Thyroid gland (tissue), 4 donors: Measurements from ENCODE around the gene IL22RA1. TPM values are rescaled to one million over a fixed set of nuclear protein-coding genes. Genes with fewer than 3 reads are reported as not detected.

ENCODE experiments used
- DNase-seq, 2 donors: peaks; one replicate each; pipeline ENCODE4 v3.0.0-alpha.2; 2019
- H3K27ac ChIP-seq, 3 donors: fragments of 200-600 bp; sonication (generic); 1 replicate in 2 of 3; 2 replicates in 1 of 3; pipeline ENCODE4 v1.5.1; 2016 to 2019; ENCODE audit warnings: mild to moderate bottlenecking in 1 of 3, moderate library complexity in 1 of 3
- H3K27me3 ChIP-seq: fragments of 200-600 bp; sonication (generic); one replicate; pipeline ENCODE4 v1.5.1; 2019
- H3K36me3 ChIP-seq, 2 donors: fragments of 200-600 bp; sonication (generic); one replicate each; pipeline ENCODE4 v1.5.1; 2016 to 2019
- H3K4me1 ChIP-seq, 2 donors: fragments of 200-600 bp; sonication (generic); one replicate each; pipeline ENCODE4 v1.5.1; 2017 to 2019
- H3K4me3 ChIP-seq, 3 donors: fragments of 200-600 bp; sonication (generic); replicated peaks in 1 of 3; 1 replicate in 2 of 3; 2 replicates in 1 of 3; pipeline ENCODE4 v1.5.1; 2016; ENCODE audit warnings: mild to moderate bottlenecking in 1 of 3
- H3K9me3 ChIP-seq: fragments of 200-600 bp; sonication (generic); one replicate; pipeline ENCODE4 v1.5.1; 2017
- CTCF ChIP-seq, 6 experiments: fragments of 200-600 bp in 3 of 6; fragments of 450-650 bp in 3 of 6; sonication (generic) in 3 of 6; IDR thresholded peaks; one replicate each; pipeline ENCODE4 v1.5.1; 2016 to 2019; ENCODE audit warnings: antibody characterized with exemption in 6 of 6, mild to moderate bottlenecking in 2 of 6, inconsistent platforms in 1 of 6, moderate library complexity in 1 of 6
- POLR2A ChIP-seq, 2 donors: fragments of 450-650 bp; IDR thresholded peaks; one replicate each; pipeline ENCODE4 v1.6.1; 2017; ENCODE audit warnings: antibody characterized with exemption in 2 of 2, mild to moderate bottlenecking in 2 of 2, moderate library complexity in 1 of 2
- WGBS, 2 donors: methylation state at CpG; one replicate each; pipeline ENCODE4 v1.1.5; 2017; 5-methylcytosine and 5-hydroxymethylcytosine counted together
- intact Hi-C: fragments of 100-400 bp; cut with DNase I; formaldehyde crosslinking; loops from one replicate; pipeline ENCODE4 v1.15.1; 2023
- total RNA-seq, 4 donors: library from RNA; depleted of rRNA; stranded (reverse); fragments of >200 nt; gene quantifications; one replicate each; pipeline ENCODE4 v1.2.3, GENCODE V29; 2016

The IL22RA1 gene
- total RNA-seq, 4 donors from 2014 or later: 1.1 TPM; not detected in 3

DNA sequence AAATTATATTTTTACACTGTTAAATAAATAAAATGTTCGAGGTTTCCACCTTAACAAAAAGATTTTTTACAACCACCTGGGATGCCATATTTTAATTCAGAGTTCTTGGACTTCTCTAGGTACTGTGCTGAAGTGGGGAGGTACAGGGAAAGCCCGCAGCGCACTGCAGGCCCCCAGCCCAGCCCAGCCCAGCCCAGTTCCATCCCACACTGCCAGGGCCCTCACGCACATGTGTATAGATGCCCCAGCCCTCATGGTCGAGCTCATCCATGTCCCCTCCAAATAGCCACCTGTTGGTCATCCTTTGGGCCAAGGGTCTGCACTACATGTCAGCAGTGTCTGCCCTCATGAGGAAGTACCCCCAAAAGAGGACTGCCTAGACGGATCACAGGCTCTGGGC, 19.3 kb downstream of the IL22RA1 start:
- Histone ChIP-seq H3K4me1 (peaks cover 17 to 18% of the 10 kb centered on the region in 2 donors), H3K9me3 (no peaks in the 10 kb centered on the region), H3K27me3 (no peaks in the 10 kb centered on the region), H3K4me3 (no peak overlapping the region), H3K36me3 (no peaks in the 10 kb centered on the region), H3K27ac (no peak overlapping the region)
- TF ChIP-seq CTCF (IDR thresholded peaks at IDR 0.05) (no peak), POLR2A (IDR thresholded peaks at IDR 0.05) (no peak)
- WGBS, 2 donors: 84 to 87% methylated on average over 6 of the region's 6 CpGs
- intact Hi-C loops: no loop called here
- no peak for DNase-seq

DNA sequence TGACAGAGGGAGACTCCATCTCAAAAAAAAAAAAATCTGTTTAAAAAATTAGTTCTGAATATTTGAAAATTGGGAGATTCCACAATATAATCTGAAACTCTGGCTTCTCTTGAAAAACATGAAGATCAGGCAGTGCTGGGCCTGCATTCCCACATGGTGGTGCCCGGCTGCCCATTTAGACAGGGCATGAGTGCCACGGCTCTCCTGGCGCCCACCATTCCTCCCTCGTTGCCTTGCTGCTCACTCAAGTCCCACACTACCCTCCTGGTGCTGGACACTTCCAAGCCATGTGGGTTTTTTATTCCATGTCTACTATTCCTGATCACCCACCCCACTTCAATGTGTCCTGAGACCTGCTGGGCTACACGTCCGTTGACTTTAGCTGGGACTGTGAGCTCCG, 20.2 kb downstream of the IL22RA1 start:
- 84 to 95% methylated on average over 7 of the region's 7 CpGs for WGBS, 2 donors
- H3K27ac ChIP-seq: no peak overlapping the region
- H3K4me1 ChIP-seq: peaks cover 17 to 18% of the 10 kb centered on the region in 2 donors
- H3K27me3 ChIP-seq: no peaks in the 10 kb centered on the region
- H3K9me3 ChIP-seq: no peaks in the 10 kb centered on the region
- no peak for DNase-seq
- no peak overlapping the region for H3K4me3 ChIP-seq
- intact Hi-C loops: no loop called here
- H3K36me3 ChIP-seq: no peaks in the 10 kb centered on the region
- TF ChIP-seq CTCF (IDR thresholded peaks at IDR 0.05): no peak
- TF ChIP-seq POLR2A (IDR thresholded peaks at IDR 0.05): no peak

GRCh38 chr1:24121406-24121805, 21.5 kb downstream of the IL22RA1 start:
- no peaks in the 10 kb centered on the region for H3K27me3 ChIP-seq
- H3K27ac ChIP-seq: peak overlapping the region in 2 of 3 donors; percentile 15 to 49
- WGBS, 2 donors: 84 to 87% methylated on average over 13 to 14 of the region's 14 CpGs

DNA sequence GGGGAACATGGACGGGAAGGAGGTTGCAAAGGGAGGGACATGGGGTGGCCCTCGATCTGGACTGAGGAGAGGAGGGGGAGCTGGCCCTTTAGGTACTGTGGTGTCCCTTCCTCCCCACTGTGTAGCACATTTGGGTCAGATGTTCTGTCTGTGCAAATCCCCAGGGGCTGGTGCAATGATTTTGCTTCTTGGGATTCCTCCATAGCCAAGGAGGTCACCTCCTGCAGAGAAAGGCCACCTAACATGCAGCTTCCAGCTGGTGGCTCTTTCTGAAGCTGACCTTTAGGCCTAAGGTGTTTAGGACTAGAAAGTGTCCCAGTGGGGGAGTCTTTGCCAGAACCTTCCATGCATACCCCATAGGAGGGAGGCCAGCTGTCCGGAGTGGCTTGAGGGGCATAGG, 22.0 kb downstream of the IL22RA1 start:
- TF ChIP-seq POLR2A (IDR thresholded peaks at IDR 0.05): no peak
- TF ChIP-seq CTCF (IDR thresholded peaks at IDR 0.05): no peak
- DNase-seq: no peak
- H3K9me3 ChIP-seq: no peaks in the 10 kb centered on the region
- intact Hi-C loops: no loop called here
- no peaks in the 10 kb centered on the region for H3K27me3 ChIP-seq
- peak overlapping the region; percentile 36 to 84 (median 49) for H3K27ac ChIP-seq
- WGBS, 2 donors: 64 to 100% methylated on average over 1 to 3 of the region's 3 CpGs
- no peak overlapping the region for H3K4me3 ChIP-seq
- no peaks in the 10 kb centered on the region for H3K36me3 ChIP-seq
- peaks cover 17 to 18% of the 10 kb centered on the region in 2 donors for H3K4me1 ChIP-seq

More at GRCh38 chr1:24121406-24121805, 21.5 kb downstream of the IL22RA1 start:
- TF ChIP-seq POLR2A (IDR thresholded peaks at IDR 0.05) (no peak), CTCF (IDR thresholded peaks at IDR 0.05) (no peak)
- Histone ChIP-seq H3K4me1 (peaks cover 17 to 18% of the 10 kb centered on the region in 2 donors), H3K36me3 (no peaks in the 10 kb centered on the region), H3K9me3 (no peaks in the 10 kb centered on the region), H3K4me3 (no peak overlapping the region)
- intact Hi-C loops: no loop called here
- no peak for DNase-seq

DNA sequence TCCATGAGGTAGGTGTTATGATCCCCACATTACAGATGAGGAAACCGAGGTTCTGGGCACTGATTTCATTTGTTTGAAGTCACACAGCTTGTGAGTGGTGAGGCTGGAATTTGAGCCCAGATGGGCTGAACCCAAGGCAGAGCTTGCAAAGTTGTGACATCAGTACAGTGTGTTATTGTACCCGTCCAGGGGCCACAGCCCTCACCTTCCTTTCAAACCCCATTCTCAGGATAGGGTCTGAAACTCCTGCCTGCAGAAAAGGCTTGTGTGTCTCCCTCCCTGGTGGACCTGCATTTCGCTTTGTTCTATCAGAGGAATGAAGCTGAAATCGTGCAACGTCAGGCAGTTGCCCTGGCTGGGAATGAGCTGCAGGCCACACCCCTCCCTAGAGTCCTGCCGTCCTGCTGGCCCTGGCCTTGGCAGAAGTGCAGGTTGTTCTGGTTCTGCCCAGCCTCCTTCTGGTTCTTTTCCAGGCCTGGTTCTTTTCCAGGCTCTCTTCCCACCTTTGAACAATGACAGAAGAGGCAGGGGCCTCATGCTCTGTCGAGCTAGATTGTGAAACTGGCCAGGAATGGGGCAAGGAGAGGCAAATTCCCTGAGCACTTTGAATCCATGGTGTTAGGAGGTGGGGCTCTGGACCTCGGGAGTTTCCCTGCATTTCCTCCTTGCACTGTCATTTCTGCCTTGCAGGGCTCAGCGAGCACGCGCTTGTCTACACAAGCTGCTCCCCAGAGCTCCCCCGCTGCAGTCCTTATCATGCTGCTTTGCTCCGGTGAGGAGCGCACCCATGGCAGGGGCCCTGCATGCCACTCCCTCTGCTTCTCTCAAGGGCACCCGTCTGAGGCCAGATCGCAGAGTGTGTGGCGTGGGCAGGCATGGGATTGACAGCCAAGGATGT, 22.8 kb downstream of the IL22RA1 start:
- WGBS, 2 donors: 25 to 30% methylated on average over 14 to 16 of the region's 17 CpGs
- H3K4me1 ChIP-seq: peaks cover 17 to 18% of the 10 kb centered on the region in 2 donors
- peak; percentile 93 to 94 for DNase-seq
- H3K27me3 ChIP-seq: no peaks in the 10 kb centered on the region
- intact Hi-C loops: no loop called here
- no peaks in the 10 kb centered on the region for H3K36me3 ChIP-seq
- H3K27ac ChIP-seq: peak overlapping the region; percentile 49 to 84 (median 83)
- H3K4me3 ChIP-seq: no peak overlapping the region
- no peaks in the 10 kb centered on the region for H3K9me3 ChIP-seq
- TF ChIP-seq POLR2A (IDR thresholded peaks at IDR 0.05) (peak in 1 of 2 donors; percentile 44), CTCF (IDR thresholded peaks at IDR 0.05) (no peak)
